GM12872 (cell line): ENCODE measurements around the gene PHKG2.

Source experiments
- TF ChIP-seq, protein P1 (sequence below): IDR thresholded peaks from 3 replicates; pipeline ENCODE4 v1.5.1; 2011; ENCODE audit warnings: low read depth, mild to moderate bottlenecking, low read length, moderate library complexity; ENCODE audit not compliant: insufficient read depth

PHKG2 gene

DNA sequence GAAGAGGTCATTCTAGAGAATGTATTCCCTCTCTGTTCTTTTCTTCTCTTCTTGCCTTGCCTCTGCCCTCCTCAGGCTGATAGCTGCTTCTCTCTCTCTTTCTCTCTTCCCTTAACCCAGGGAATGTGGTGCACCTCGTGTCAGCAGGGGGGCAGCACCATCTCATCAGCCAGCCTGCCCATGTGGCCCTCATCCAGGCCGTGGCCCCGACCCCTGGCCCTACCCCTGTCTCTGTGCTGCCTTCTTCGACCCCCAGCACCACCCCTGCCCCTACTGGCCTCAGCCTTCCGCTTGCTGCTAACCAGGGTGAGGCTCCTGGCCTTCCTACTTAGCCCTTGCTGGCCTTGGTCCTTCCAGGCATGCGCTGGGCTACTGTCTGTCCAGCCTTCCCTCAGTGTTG lies 25.8 kb upstream of the PHKG2 start:
- TF ChIP-seq, protein P1, sequence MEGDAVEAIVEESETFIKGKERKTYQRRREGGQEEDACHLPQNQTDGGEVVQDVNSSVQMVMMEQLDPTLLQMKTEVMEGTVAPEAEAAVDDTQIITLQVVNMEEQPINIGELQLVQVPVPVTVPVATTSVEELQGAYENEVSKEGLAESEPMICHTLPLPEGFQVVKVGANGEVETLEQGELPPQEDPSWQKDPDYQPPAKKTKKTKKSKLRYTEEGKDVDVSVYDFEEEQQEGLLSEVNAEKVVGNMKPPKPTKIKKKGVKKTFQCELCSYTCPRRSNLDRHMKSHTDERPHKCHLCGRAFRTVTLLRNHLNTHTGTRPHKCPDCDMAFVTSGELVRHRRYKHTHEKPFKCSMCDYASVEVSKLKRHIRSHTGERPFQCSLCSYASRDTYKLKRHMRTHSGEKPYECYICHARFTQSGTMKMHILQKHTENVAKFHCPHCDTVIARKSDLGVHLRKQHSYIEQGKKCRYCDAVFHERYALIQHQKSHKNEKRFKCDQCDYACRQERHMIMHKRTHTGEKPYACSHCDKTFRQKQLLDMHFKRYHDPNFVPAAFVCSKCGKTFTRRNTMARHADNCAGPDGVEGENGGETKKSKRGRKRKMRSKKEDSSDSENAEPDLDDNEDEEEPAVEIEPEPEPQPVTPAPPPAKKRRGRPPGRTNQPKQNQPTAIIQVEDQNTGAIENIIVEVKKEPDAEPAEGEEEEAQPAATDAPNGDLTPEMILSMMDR, result no peak

DNA sequence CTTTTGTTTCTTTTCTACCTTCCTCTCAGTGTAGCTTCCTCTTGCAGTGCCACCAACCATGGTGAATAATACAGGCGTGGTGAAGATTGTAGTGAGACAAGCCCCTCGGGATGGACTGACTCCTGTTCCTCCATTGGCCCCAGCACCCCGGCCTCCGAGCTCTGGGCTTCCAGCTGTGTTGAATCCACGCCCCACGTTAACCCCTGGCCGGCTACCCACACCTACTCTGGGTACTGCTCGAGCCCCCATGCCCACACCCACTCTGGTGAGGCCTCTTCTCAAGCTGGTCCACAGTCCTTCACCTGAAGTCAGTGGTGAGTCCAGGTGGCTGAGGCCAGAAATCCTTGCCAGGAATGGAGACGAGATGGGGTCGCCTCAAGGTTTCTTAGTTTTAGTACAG lies 25.3 kb upstream of the PHKG2 start:
- TF ChIP-seq, protein P1, result no peak

DNA sequence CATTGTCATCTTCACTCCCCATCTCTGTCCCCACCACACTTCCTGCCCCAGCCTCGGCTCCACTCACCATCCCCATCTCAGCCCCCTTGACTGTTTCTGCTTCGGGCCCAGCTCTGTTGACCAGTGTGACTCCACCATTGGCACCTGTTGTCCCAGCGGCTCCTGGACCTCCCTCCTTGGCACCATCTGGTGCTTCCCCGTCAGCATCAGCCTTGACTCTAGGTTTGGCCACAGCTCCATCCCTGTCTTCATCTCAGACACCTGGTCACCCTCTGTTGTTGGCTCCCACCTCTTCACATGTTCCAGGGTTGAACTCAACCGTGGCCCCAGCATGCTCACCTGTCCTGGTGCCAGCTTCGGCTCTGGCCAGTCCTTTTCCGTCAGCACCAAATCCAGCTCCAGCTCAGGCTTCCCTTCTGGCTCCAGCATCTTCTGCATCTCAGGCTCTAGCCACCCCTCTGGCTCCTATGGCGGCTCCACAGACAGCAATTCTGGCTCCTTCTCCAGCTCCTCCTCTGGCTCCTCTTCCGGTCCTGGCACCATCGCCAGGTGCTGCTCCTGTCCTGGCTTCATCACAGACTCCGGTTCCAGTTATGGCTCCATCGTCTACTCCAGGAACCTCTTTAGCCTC lies 24.4 kb upstream of the PHKG2 start:
- TF ChIP-seq, protein P1, result no peak

DNA sequence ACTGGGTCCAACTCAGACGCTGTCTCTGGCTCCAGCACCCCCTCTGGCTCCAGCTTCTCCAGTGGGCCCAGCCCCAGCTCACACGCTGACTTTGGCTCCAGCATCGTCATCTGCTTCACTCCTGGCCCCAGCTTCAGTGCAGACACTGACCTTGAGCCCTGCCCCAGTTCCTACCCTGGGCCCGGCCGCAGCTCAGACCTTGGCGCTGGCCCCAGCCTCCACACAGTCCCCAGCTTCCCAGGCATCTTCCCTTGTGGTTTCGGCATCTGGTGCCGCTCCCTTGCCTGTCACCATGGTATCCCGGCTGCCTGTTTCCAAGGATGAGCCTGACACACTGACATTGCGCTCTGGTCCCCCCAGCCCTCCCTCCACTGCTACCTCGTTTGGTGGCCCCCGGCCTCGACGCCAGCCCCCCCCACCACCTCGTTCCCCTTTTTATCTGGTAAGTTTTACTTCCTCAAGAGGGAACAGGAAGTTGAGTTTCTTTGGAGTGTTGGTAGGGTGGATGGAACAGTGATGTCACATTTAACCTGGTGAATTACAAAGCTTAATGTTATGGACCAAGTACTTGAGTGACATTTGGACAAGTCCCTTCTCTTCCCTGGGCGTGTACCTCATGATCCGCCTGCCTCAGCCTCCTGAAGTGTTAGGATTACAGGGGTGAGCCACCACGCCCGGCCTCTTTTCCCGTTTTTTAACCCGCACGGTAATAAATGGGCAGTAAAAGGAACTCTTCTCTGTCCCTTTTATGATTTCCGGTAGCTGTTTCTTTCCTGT lies 23.4 kb upstream of the PHKG2 start:
- TF ChIP-seq, protein P1, result no peak

DNA sequence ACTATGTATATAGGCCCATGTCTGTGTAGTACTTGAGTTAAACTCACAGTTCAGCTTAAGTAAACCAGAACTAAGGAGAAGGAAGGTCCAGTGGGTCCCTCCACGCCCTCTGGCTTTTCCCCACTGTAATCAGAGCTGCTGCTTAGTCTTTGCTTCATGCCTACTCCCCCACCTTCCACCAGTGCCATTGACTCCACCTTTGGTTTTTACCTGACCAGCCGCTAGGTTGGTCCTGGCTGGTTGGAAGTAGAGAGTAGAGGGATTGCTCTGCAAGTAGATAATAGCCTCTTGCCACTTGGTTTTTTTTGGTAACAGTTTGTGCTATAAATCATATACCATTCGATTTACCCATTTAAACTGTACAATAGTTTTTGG lies 22.8 kb upstream of the PHKG2 start:
- TF ChIP-seq, protein P1, result no peak

DNA sequence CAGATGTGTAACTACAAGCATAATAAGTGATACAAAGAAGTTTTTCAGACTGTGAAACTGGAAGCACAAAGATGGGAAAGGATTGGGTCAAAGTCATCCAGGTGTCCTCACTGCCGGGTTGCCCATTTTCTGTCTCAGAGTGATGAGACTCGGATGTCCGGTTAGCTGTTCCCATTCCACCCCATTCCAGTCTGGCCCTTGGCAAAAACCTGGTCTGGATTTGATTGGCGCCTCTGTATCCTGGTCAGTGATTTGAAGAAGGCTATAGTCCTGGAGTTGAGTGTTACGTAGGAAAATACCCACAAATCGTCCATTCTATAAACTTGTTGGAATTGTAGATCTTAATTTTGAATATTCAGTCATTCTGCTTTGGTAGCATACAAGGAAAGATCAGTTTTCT lies 19.9 kb upstream of the PHKG2 start:
- TF ChIP-seq, protein P1, result no peak

DNA sequence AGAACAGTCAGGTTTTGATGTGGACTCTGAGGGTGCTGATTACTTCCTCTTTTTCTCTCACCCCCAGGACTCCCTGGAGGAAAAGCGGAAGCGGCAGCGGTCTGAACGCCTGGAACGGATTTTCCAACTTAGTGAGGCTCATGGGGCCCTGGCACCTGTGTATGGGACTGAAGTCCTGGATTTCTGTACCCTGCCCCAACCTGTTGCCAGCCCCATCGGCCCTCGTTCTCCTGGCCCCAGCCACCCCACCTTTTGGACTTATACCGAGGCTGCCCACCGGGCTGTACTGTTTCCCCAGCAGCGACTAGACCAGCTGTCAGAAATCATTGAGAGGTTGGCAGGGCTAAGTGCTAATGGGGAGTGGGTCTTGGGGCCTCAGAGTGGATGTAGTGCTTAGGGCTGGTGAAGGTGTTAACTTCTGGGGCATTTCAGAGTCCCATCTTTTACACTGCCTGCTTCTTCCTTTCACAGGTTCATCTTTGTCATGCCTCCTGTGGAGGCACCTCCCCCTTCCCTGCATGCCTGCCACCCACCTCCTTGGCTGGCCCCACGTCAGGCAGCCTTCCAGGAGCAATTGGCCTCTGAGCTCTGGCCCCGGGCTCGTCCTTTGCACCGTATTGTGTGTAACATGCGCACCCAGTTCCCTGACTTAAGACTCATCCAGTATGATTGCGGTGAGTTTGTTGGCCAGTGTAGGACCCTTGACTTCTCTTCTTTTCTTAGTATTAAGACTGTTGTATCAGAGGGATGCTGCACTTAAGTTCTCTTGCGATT lies 19.1 kb upstream of the PHKG2 start:
- TF ChIP-seq, protein P1, result no peak
